Mucosa of descending colon (tissue), 3 donors: Measurements from ENCODE around the gene NTHL1. TPM values are rescaled to one million over a fixed set of nuclear protein-coding genes. Genes with fewer than 3 reads are reported as not detected.

Source experiments
- ATAC-seq: fragments of 200-7000 bp; cut with Tn5 transposase; one replicate; pipeline ENCODE4 v1.9.1; 2020; ENCODE audit warnings: mild to moderate bottlenecking, moderate library complexity
- DNase-seq, 3 donors: peaks; one replicate each; pipeline ENCODE4 v3.0.0-alpha.2; 2020
- H3K36me3 ChIP-seq: fragments of 200-600 bp; one replicate; pipeline ENCODE4 v1.8.0; 2021; ENCODE audit warnings: low read depth, mild to moderate bottlenecking
- H3K4me1 ChIP-seq: fragments of 200-600 bp; one replicate; pipeline ENCODE4 v1.8.0; 2021; ENCODE audit warnings: low read depth, mild to moderate bottlenecking
- H3K4me3 ChIP-seq: fragments of 200-600 bp; one replicate; pipeline ENCODE4 v1.8.0; 2021; ENCODE audit warnings: mild to moderate bottlenecking
- H3K9me3 ChIP-seq: fragments of 200-600 bp; one replicate; pipeline ENCODE4 v1.8.0; 2021; ENCODE audit warnings: mild to moderate bottlenecking
- CTCF ChIP-seq: fragments of 200-600 bp; IDR thresholded peaks from one replicate; pipeline ENCODE4 v1.8.0; 2022; ENCODE audit warnings: antibody characterized with exemption, mild to moderate bottlenecking
- intact Hi-C, 2 donors: fragments of 100-400 bp; cut with DNase I in 1 of 2; cut with micrococcal nuclease in 1 of 2; formaldehyde crosslinking; loops; one replicate each; pipeline versions ENCODE4 v1.11.0 to v1.11.1; 2022; cut with DNase I, micrococcal nuclease
- total RNA-seq, 3 donors: library from RNA; stranded (reverse); fragmentation: NEBNext Ultra II Directional in 2 of 3; extraction: Animal tissue kit (Norgen Biotek cat#: 25700) in 2 of 3; gene quantifications; one replicate each; pipeline versions ENCODE4 v1.2.1 to v1.2.4, GENCODE V29; 2021 to 2023
- donor health status: DM: no; HTN: no; CAD: no; lungs with moderate emphysema.
- donor health status: DM: no; HTN: no; CAD: no.
- donor health status: DM: no; HTN: yes; CAD: no.

The NTHL1 gene
- total RNA-seq, 3 donors from 2014 or later = 23.5 to 28.2 (median 24.5) TPM

GRCh38 chr16:2089706-2090480 is 42.3 kb upstream of the NTHL1 start:
- H3K4me3 ChIP-seq = peak overlapping the region; percentile 17

GRCh38 chr16:2088759-2089358 is 41.2 kb upstream of the NTHL1 start:
- DNase-seq (no peak), ATAC-seq (no peak)
- no peak overlapping the region for H3K4me3 ChIP-seq
- H3K9me3 ChIP-seq = no peaks in the 10 kb centered on the region
- H3K4me1 ChIP-seq = peaks cover 23% of the 10 kb centered on the region
- intact Hi-C loops = no loop called here
- peaks cover 5% of the 10 kb centered on the region for H3K36me3 ChIP-seq
- TF ChIP-seq CTCF = no peak

More at GRCh38 chr16:2089706-2090480, 42.3 kb upstream of the NTHL1 start:
- Histone ChIP-seq H3K36me3 (peaks cover 5% of the 10 kb centered on the region), H3K9me3 (no peaks in the 10 kb centered on the region), H3K4me1 (peaks cover 23% of the 10 kb centered on the region)
- intact Hi-C loops = no loop called here
- DNase-seq = peak in 2 of 3 donors; percentile 33 to 65
- ATAC-seq = no peak
- no peak for TF ChIP-seq CTCF

- no peak for TF ChIP-seq CTCF
- H3K4me3 ChIP-seq = no peak overlapping the region
- H3K9me3 ChIP-seq = no peaks in the 10 kb centered on the region
- ATAC-seq = no peak
- H3K36me3 ChIP-seq = peaks cover 5% of the 10 kb centered on the region
- peaks cover 20% of the 10 kb centered on the region for H3K4me1 ChIP-seq
- intact Hi-C loops = no loop called here
- peak in 2 of 3 donors; percentile 51 to 60 for DNase-seq
These were observed 40.4 kb upstream of the NTHL1 start for GRCh38 chr16:2087748-2088631.

- DNase-seq (no peak), ATAC-seq (no peak)
- Histone ChIP-seq H3K36me3 (peaks cover 5% of the 10 kb centered on the region), H3K9me3 (no peaks in the 10 kb centered on the region), H3K4me1 (peaks cover 13% of the 10 kb centered on the region), H3K4me3 (no peak overlapping the region)
- intact Hi-C loops = no loop called here
- TF ChIP-seq CTCF = no peak
These were observed 39.4 kb upstream of the NTHL1 start for GRCh38 chr16:2086812-2087747.
